Upper lobe of left lung (tissue), 4 donors: ENCODE results near the gene LRPPRC.

Source experiments
- CTCF ChIP-seq, 6 experiments: fragments of 450-650 bp in 4 of 6; fragments of 200-600 bp in 2 of 6; sonication (generic) in 2 of 6; IDR thresholded peaks; one replicate each; pipeline ENCODE4 v1.5.1; 2016 to 2019; ENCODE audit warnings: antibody characterized with exemption in 6 of 6
- POLR2A ChIP-seq, 4 donors: fragments of 450-650 bp; IDR thresholded peaks; one replicate each; pipeline ENCODE4 v1.5.1; 2016 to 2017; ENCODE audit warnings: antibody characterized with exemption in 4 of 4, mild to moderate bottlenecking in 2 of 4
- POLR2AphosphoS5 ChIP-seq, 2 donors: sonication (generic); formaldehyde crosslinking; IDR thresholded peaks; one replicate each; pipeline ENCODE4 v1.5.1; 2017; ENCODE audit warnings: antibody characterized with exemption in 2 of 2

- TF ChIP-seq POLR2A (IDR thresholded peaks at IDR 0.05) (no peak), POLR2AphosphoS5 (IDR thresholded peaks at IDR 0.05) (no peak), CTCF (IDR thresholded peaks at IDR 0.05) (no peak)
Measured at GRCh38 chr2:43927442-43927841, 68.3 kb downstream of the LRPPRC start.
